ENCODE results near the gene GGNBP2.

GGNBP2 gene

DNA sequence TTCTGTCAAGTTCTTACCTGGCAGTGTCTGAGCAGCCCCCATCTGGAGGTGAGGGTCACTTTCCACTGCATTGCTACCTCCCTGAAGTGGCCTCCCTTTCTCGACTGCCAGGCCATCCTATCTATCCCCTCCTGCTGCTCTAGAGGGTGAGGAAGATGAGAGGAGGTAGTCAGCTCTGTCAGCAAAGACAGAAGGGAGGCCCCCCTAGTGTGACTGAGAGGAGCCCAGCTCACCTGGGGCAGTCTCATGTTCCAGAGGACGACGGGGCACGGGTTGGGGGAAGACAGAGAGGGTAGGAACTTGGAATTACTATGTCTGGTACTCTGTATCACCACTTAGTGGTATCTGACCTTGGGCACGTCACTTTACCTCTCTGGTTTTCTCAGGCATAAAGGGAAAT is 32.1 kb upstream of the GGNBP2 start:
- H3K27me3 ChIP-seq (ENCODE audit: insufficient read depth, poor library complexity, severe bottlenecking): no peaks in the 10 kb centered on the region
- no peak overlapping the region for H3K4me3 ChIP-seq (replicated peaks; ENCODE audit: insufficient read depth, low read length)

DNA sequence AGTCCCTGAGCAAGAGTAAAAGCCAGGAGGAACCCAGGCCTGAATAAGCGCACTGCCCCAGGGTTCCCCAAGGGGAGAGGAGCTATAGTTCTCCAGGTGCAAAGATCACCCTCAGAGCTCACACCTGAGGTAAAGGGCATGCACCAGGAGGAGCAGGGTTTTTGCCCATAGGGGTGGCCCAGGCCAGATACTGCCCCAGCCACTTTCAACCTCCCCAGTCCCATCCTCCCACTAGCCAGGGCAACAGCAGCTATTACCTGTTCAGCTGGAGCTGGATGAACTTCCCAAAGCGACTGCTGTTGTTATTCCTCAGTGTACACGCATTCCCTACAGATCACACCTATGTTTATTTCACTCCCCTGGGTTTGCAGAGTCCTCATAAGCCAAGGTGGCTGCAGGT is 29.9 kb upstream of the GGNBP2 start:
- H3K27me3 ChIP-seq (ENCODE audit: insufficient read depth, poor library complexity, severe bottlenecking): no peaks in the 10 kb centered on the region
- no peak overlapping the region for H3K4me3 ChIP-seq (replicated peaks; ENCODE audit: insufficient read depth, low read length)
- no peak overlapping the region for H3K27ac ChIP-seq (replicated peaks)
- TF ChIP-seq, protein P1, sequence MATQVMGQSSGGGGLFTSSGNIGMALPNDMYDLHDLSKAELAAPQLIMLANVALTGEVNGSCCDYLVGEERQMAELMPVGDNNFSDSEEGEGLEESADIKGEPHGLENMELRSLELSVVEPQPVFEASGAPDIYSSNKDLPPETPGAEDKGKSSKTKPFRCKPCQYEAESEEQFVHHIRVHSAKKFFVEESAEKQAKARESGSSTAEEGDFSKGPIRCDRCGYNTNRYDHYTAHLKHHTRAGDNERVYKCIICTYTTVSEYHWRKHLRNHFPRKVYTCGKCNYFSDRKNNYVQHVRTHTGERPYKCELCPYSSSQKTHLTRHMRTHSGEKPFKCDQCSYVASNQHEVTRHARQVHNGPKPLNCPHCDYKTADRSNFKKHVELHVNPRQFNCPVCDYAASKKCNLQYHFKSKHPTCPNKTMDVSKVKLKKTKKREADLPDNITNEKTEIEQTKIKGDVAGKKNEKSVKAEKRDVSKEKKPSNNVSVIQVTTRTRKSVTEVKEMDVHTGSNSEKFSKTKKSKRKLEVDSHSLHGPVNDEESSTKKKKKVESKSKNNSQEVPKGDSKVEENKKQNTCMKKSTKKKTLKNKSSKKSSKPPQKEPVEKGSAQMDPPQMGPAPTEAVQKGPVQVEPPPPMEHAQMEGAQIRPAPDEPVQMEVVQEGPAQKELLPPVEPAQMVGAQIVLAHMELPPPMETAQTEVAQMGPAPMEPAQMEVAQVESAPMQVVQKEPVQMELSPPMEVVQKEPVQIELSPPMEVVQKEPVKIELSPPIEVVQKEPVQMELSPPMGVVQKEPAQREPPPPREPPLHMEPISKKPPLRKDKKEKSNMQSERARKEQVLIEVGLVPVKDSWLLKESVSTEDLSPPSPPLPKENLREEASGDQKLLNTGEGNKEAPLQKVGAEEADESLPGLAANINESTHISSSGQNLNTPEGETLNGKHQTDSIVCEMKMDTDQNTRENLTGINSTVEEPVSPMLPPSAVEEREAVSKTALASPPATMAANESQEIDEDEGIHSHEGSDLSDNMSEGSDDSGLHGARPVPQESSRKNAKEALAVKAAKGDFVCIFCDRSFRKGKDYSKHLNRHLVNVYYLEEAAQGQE (IDR thresholded peaks at IDR 0.05; ENCODE audit: insufficient replicate concordance, low read depth): no peak
- TF ChIP-seq, protein P2, sequence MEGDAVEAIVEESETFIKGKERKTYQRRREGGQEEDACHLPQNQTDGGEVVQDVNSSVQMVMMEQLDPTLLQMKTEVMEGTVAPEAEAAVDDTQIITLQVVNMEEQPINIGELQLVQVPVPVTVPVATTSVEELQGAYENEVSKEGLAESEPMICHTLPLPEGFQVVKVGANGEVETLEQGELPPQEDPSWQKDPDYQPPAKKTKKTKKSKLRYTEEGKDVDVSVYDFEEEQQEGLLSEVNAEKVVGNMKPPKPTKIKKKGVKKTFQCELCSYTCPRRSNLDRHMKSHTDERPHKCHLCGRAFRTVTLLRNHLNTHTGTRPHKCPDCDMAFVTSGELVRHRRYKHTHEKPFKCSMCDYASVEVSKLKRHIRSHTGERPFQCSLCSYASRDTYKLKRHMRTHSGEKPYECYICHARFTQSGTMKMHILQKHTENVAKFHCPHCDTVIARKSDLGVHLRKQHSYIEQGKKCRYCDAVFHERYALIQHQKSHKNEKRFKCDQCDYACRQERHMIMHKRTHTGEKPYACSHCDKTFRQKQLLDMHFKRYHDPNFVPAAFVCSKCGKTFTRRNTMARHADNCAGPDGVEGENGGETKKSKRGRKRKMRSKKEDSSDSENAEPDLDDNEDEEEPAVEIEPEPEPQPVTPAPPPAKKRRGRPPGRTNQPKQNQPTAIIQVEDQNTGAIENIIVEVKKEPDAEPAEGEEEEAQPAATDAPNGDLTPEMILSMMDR (IDR thresholded peaks at IDR 0.05; ENCODE audit: insufficient read depth, low read length): no peak
- TF ChIP-seq SPI1 (IDR thresholded peaks at IDR 0.05; ENCODE audit: borderline replicate concordance, low read depth) (no peak), GABPA (IDR thresholded peaks at IDR 0.05; ENCODE audit: low read depth) (no peak), POLR2AphosphoS5 (IDR thresholded peaks at IDR 0.05; ENCODE audit: low read depth) (no peak)
- DNase-seq (ENCODE audit: low read depth in 1 of 2, low spot score in 1 of 2): no peak

More for the DNA sequence above, 32.1 kb upstream of the GGNBP2 start:
- TF ChIP-seq SPI1 (IDR thresholded peaks at IDR 0.05; ENCODE audit: borderline replicate concordance, low read depth) (no peak), POLR2AphosphoS5 (IDR thresholded peaks at IDR 0.05; ENCODE audit: low read depth) (no peak), GABPA (IDR thresholded peaks at IDR 0.05; ENCODE audit: low read depth) (no peak)
- TF ChIP-seq, protein P2 (IDR thresholded peaks at IDR 0.05; ENCODE audit: insufficient read depth, low read length): no peak
- TF ChIP-seq, protein P1 (IDR thresholded peaks at IDR 0.05; ENCODE audit: insufficient replicate concordance, low read depth): no peak
- H3K27ac ChIP-seq (replicated peaks): no peak overlapping the region
- DNase-seq (ENCODE audit: low read depth in 1 of 2, low spot score in 1 of 2): no peak

DNA sequence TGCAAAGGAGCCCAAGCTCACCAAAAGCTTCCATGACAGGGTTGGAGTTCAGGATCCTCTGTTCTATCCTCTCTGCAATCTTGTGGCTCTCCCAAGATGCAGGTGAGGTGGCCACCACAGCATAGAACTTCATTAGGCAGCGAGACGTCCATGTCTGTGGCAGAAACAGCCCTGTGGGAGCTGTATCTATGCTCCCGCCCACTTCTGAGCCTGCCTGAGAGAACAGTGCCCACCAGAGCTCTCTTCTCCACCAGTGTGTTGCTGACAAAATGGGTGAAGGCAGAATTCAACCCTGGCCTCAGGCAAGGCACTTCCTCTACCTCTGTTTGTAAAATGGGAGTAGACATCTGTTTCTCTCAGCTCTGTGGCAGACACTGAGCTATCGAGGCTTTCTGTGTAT is 28.9 kb upstream of the GGNBP2 start:
- H3K27me3 ChIP-seq (ENCODE audit: insufficient read depth, poor library complexity, severe bottlenecking): no peaks in the 10 kb centered on the region
- no peak overlapping the region for H3K27ac ChIP-seq (replicated peaks)
- DNase-seq (ENCODE audit: low read depth in 1 of 2, low spot score in 1 of 2): no peak
- TF ChIP-seq, protein P2 (IDR thresholded peaks at IDR 0.05; ENCODE audit: insufficient read depth, low read length): no peak
- no peak for TF ChIP-seq POLR2AphosphoS5 (IDR thresholded peaks at IDR 0.05; ENCODE audit: low read depth)
- TF ChIP-seq SPI1 (IDR thresholded peaks at IDR 0.05; ENCODE audit: borderline replicate concordance, low read depth): no peak
- TF ChIP-seq, protein P1 (IDR thresholded peaks at IDR 0.05; ENCODE audit: insufficient replicate concordance, low read depth): no peak
- TF ChIP-seq GABPA (IDR thresholded peaks at IDR 0.05; ENCODE audit: low read depth): no peak
- no peak overlapping the region for H3K4me3 ChIP-seq (replicated peaks; ENCODE audit: insufficient read depth, low read length)
